Chondrocyte (in vitro differentiated cells): ENCODE measurements around the gene SH3TC2. TPM values are rescaled to one million over a fixed set of nuclear protein-coding genes. Genes with fewer than 3 reads are reported as not detected.

Experiments used
- DNase-seq: peaks from one replicate; pipeline ENCODE4 v3.0.0; 2021; ENCODE audit warnings: mixed read lengths, low spot score
- H3K27ac Mint-ChIP-seq: one replicate; pipeline ENCODE4 v1.8.0; 2021; ENCODE audit warnings: mild to moderate bottlenecking, moderate library complexity, mixed read lengths; ENCODE audit not compliant: unreplicated experiment
- H3K27me3 Mint-ChIP-seq: 2 replicates; pipeline ENCODE4 v1.8.0; 2021; ENCODE audit warnings: low read depth, mixed read lengths
- H3K36me3 Mint-ChIP-seq: 2 replicates; pipeline ENCODE4 v1.8.0; 2021; ENCODE audit warnings: low read depth, mixed read lengths
- H3K4me1 Mint-ChIP-seq: 2 replicates; pipeline ENCODE4 v1.8.0; 2021; ENCODE audit warnings: low read depth, mild to moderate bottlenecking, mixed read lengths
- H3K4me3 Mint-ChIP-seq: one replicate; pipeline ENCODE4 v1.8.0; 2021; ENCODE audit warnings: mild to moderate bottlenecking, moderate library complexity, mixed read lengths; ENCODE audit not compliant: unreplicated experiment
- H3K9me3 Mint-ChIP-seq: 2 replicates; pipeline ENCODE4 v1.8.0; 2021; ENCODE audit warnings: low read depth, mixed read lengths
- long read RNA-seq: library from polyadenylated mRNA; stranded (forward); transcript quantifications from one replicate; pipeline ENCODE4 v2.0.0, GENCODE V29; 2021
- total RNA-seq: library from RNA; stranded (reverse); gene quantifications from 3 replicates; pipeline ENCODE4 v1.2.1, GENCODE V29; 2021
- TF ChIP-seq, protein P1 (sequence below): fragments of 200-600 bp; sonication (generic); IDR thresholded peaks from 2 replicates; pipeline ENCODE4 v1.5.0; 2021; ENCODE audit warnings: antibody characterized with exemption, mild to moderate bottlenecking, moderate library complexity

Gene SH3TC2
- 0.33 to 0.80 TPM (median 0.80 TPM) in 3 replicates for total RNA-seq
- long read RNA-seq, partial matches to known transcripts, result 1 of 1 reads
- long read RNA-seq, other reads (novel, unspliced or antisense), result 0 of 1 reads

DNA sequence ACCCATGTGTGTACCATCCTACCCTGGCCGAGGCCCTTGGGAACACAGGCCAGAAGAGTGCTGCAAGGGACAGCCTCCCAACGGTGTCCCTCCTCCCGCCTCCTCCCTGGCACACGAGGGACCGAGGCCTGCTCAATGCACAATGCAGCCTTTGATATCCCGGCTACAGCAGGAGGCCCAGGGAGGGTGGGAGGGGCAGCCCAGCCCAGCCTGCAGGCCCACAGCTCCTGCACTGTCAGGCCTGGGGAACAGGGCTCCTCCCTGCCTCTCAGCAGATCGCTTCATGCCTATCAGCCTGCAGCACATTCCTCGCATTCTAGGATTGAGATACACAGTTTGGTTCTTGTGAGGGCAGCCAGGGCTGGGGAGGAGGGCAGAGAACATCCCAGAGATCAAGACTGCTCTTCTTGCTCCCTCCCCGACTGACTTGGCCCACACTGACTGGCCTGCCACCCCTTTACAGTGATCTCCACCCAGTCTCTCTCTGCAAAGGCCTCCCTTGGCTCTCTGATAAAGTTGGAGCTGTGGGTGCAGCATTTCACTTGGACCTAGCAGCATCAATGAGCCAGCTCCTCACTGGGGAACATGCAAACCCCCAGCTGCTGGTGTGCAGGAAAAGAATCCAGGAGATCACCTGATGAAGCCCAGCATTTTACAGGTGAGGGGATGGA, at the start of gene SH3TC2:
Gene SH3TC2, minus strand, starts transcription at position 46 of the 671 bp plus-strand sequence. Its CDS starts 40 bp downstream, at position 6.
- Mint-ChIP-seq H3K9me3 (peaks cover 7% of the 10 kb centered on the region), H3K27me3 (no peaks in the 10 kb centered on the region)

DNA sequence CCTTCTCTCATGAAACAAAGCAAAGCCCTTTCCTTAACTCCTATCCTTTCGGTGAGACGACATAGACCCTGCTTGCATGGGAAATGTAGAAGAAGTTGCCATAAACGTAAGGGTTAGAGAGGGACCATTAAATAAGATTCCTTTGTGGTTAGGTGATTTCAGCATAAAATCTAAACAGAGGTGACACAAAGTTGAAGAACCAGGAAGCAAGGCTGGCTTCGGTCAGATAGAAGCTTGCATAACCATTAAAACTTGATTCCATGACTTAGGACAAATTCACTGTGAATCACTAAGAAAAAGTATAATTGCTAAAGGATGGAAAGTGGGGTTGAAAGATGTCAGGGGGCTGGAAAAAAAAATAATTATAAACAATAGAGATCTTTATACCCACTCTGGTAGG, 47.5 kb upstream of the SH3TC2 start:
- H3K4me3 Mint-ChIP-seq, result no peak overlapping the region
- H3K36me3 Mint-ChIP-seq, result no peaks in the 10 kb centered on the region
- DNase-seq, result no peak
- TF ChIP-seq, protein P1, sequence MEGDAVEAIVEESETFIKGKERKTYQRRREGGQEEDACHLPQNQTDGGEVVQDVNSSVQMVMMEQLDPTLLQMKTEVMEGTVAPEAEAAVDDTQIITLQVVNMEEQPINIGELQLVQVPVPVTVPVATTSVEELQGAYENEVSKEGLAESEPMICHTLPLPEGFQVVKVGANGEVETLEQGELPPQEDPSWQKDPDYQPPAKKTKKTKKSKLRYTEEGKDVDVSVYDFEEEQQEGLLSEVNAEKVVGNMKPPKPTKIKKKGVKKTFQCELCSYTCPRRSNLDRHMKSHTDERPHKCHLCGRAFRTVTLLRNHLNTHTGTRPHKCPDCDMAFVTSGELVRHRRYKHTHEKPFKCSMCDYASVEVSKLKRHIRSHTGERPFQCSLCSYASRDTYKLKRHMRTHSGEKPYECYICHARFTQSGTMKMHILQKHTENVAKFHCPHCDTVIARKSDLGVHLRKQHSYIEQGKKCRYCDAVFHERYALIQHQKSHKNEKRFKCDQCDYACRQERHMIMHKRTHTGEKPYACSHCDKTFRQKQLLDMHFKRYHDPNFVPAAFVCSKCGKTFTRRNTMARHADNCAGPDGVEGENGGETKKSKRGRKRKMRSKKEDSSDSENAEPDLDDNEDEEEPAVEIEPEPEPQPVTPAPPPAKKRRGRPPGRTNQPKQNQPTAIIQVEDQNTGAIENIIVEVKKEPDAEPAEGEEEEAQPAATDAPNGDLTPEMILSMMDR, result no peak
- no peaks in the 10 kb centered on the region for H3K27me3 Mint-ChIP-seq
- peaks cover 4% of the 10 kb centered on the region for H3K4me1 Mint-ChIP-seq
- no peaks in the 10 kb centered on the region for H3K9me3 Mint-ChIP-seq
- H3K27ac Mint-ChIP-seq, result no peak overlapping the region

More for the DNA sequence above, at the start of gene SH3TC2:
- Mint-ChIP-seq H3K4me1 (peaks cover 17% of the 10 kb centered on the region), H3K27ac (peak within 1 kb of the TSS; percentile 75), H3K4me3 (peak within 1 kb of the TSS; percentile 32), H3K36me3 (no peaks in the 10 kb centered on the region)
- TF ChIP-seq, protein P1, result no peak
- DNase-seq, result no peak

DNA sequence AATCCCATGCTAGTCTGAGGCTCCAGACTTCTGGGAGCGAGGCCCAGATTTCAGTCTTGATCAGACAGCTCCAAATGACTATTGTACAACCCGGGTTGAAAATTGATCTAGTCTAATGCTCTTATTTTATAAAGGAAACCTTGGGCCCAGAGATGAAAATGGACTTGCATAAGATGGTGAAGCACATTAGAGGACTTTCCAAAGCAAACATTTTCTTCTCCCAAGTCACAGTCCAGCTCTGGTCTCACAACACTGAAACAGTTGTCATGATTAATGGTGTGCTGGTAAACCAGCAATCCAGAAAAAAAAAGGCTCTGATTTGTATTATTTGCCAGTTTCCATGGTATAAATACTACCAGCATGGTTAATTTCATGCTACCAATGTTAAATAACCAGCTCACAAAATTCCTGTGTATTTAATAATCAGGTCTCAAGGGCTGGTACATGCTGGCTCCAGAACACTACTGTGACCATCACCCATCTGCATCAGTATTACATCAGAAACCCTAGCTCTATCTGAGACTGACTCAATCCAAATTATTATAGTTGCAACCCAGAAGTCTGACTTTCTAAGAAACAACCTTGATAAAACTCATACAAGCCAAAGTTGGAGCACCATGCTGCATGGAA, 45.9 kb upstream of the SH3TC2 start:
- no peaks in the 10 kb centered on the region for H3K36me3 Mint-ChIP-seq
- H3K27me3 Mint-ChIP-seq, result no peaks in the 10 kb centered on the region
- H3K27ac Mint-ChIP-seq, result no peak overlapping the region
- H3K9me3 Mint-ChIP-seq, result no peaks in the 10 kb centered on the region
- H3K4me3 Mint-ChIP-seq, result no peak overlapping the region
- no peak for DNase-seq
- no peaks in the 10 kb centered on the region for H3K4me1 Mint-ChIP-seq
- TF ChIP-seq, protein P1, result no peak

DNA sequence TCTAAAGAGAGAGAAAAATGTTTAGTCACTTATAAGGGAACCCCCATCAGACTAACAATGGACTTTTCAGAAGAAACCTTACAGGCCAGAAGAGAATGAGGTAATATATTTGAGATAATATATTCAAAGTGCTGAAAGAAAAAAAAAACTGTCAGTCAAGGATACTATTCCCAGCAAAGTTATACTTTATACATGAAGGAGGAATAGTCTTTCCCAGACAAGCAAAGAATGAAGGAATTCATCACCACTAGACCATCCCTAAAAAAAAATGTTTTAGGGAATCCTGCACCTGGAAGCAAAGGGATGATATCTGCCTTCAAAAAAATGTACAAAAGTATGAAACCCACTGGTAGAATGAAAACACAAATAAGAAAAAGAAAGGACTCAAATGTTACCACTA, 37.5 kb upstream of the SH3TC2 start:
- TF ChIP-seq, protein P1, result no peak
- peaks cover 21% of the 10 kb centered on the region for H3K36me3 Mint-ChIP-seq
- H3K4me1 Mint-ChIP-seq, result no peaks in the 10 kb centered on the region
- H3K4me3 Mint-ChIP-seq, result no peak overlapping the region
- H3K9me3 Mint-ChIP-seq, result peaks cover 45% of the 10 kb centered on the region
- peaks cover 18% of the 10 kb centered on the region for H3K27me3 Mint-ChIP-seq
- DNase-seq, result no peak
- H3K27ac Mint-ChIP-seq, result no peak overlapping the region

DNA sequence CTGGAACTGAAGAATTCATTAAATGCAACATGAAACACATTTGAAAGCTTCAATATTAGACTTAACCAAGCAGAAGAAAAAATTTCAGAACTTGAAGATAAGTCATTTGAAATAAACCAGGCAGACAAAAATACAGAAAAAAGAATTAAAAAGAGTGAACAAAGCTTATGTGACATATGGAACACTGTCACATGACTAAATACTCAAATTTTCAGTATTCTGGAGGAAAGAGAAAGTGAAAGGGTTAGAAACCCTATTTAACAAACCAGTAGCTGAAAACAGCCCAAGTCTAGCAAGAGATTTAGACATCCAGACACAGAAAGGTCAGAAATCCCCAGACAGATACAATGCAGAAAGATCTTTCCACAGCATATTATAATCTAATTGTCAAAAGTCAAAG, 37.1 kb upstream of the SH3TC2 start:
- TF ChIP-seq, protein P1, result no peak
- Mint-ChIP-seq H3K27me3 (peaks cover 18% of the 10 kb centered on the region), H3K27ac (no peak overlapping the region), H3K4me3 (no peak overlapping the region), H3K4me1 (no peaks in the 10 kb centered on the region), H3K36me3 (peaks cover 21% of the 10 kb centered on the region), H3K9me3 (peaks cover 45% of the 10 kb centered on the region)
- DNase-seq, result no peak
